ENCODE data around the gene PDHB.

Gene PDHB

DNA sequence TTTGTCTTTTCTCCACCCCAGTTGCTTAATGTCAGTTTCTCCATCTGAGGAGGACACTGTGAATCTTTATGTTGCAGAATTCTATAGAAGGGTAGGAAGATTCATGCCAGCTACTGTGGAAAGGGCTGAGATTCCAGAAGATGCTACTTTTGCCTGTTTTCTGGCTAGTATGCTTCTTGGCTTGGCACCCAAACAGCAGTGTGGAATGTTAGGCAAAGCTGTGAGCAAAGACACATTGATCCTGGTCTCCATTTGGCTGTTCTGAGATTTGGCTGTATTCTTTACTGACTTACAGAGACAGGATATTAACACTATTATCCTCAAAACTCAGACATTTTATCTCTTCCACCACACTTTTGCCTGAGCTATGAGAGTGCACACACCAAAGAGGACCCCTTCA lies 39.3 kb downstream of the PDHB start:
- no peak for DNase-seq

DNA sequence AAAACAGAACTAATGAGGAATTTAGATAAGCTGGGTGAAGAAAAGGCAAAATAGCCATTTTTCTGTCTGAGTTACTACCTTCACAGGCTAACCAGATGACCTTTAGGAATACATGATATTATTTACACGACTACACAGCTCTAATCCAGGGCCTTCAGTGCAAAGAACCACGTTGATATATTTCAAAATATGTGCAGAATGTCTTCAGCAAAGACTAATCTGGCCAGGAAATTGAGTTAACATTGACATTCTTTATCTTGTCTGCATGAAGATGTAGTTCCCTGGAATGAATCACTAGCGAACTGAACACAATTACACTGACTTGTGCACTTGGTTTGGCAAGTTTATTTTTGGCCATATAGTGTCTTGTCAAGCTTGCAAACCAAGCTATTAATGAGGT lies 41.5 kb downstream of the PDHB start:
- DNase-seq, result no peak

DNA sequence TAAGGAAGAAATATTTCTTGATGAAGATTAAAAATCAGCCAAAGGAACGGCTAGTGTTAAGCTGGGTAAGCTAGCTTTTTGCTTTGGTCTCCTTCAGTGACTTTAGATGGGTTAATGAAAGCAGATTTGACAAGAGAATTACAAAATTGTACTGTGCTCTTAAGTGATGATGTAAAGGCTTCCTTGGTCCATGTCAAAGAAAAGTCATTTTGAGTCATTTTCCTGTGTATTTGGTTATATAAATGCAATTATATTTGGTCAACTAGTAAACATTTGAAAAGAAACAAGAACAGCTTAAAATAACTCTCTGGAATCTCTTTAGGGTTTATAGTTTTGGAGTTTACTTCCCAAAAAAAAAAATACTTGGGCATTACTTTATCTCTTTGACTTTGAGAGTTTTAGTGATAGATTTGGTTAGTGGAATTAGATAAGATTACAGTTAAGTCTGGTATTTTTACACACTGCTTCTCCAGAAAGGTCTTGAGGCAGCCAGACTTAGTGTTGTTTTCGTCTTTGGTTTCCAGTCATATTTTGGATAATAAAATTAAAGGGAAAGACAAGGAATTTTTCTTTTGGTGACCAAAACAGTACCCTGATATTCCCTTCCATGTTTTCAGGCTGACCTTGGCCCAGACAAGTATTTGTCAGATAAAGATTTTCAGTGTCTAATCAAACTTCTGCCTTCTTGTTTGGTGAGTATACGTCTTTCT lies 42.3 kb downstream of the PDHB start:
- no peak for DNase-seq

DNA sequence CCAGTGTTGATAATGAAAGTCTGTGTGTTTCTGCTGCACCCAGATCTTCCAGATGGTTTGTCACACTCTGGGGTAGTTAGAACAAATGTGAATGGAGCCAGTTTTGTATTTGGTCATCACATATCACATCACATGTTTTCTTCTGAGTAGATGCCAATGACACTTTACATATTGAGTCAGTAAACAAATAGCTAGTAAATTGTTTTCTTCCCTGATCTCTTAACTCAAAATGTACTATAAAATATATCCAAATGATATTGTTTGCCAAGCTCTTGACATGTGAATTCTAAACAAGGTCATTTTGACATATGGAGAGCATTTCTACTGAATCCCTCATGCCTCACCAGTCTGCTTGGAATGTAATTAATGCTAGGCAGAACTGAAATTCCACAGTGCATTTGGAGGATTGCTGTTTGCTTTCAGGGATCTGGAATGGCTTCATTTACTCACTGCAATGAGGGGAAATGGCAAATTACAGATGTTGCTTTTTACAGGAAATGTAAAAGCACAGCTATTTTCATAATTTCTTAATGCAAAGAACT lies 45.0 kb downstream of the PDHB start:
- no peak for DNase-seq

DNA sequence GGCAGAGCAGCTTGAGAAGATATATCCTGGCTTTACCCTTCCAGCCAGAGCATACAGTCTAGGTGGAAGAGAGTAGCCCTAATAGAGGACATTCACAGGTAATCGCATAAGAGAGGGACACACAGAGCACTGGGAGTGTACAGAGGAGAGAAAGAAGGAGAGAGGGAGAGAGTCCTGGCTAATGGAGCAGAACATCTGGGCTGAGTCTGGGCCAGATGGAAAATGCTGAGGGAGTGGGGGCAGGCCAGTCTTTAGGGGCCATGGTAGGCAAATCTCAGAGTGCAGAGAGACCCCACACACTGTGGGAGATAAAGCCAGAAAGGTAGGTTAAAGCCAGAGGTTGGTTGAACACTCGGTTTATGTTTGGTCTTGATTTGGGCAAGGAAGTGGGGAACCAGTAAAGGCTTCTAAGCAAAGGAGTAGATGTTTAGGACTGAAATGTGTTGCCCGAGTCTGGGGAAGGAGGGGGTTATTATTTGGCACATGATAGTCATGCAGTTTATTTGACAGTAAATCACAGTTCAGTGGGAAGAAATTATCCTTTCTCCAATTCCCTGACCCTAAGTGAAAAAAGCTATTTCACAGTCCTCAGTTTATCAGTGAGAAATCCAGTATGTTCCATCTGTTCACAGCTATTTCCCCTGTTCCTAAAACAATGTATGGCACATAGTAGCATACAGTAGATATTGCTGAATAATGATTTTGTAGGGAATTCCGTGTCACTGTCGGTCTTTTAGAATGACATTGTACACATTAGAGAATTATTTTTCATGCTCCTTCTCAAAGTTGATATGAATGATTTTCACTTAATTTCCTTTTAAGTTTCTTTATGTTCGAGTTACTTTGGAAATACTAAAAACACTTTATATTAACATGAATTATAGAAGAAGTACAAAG lies 45.7 kb downstream of the PDHB start:
- DNase-seq, result no peak

DNA sequence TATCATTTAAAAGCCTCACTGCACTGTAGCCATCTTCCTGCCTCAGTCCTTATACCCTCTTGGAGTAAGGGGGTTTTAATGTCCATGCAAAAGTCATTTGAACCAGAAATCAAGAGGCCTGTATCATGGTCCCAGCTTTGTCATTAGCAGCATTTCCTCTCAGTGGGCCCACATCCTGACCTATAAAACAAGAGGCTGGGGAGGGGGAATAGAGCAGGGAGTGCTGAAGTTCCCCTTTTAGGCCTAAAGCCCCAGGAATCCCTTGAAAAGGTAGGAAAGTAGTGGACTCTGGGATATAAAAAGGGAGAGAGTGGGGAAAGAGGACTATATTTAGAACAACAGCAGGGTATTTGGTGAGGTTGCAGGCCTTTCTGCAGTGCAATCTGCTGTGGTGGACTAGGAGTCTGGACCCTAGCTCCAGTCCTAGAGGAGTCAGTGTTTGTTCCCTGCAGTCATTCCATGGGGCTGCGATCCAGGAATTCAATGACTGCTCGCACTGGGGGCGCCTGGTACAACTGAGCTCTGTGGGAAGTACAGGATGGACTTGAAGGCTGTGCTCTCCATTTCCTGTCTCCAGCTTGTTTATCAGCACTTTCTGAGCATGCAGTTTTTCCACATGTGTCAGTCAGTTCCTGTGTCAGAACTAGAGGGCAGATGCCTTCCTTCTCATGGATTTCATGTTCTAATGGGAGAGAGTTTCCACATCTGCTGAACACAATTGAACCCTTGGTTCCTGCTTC lies 46.8 kb downstream of the PDHB start:
- no peak for DNase-seq

DNA sequence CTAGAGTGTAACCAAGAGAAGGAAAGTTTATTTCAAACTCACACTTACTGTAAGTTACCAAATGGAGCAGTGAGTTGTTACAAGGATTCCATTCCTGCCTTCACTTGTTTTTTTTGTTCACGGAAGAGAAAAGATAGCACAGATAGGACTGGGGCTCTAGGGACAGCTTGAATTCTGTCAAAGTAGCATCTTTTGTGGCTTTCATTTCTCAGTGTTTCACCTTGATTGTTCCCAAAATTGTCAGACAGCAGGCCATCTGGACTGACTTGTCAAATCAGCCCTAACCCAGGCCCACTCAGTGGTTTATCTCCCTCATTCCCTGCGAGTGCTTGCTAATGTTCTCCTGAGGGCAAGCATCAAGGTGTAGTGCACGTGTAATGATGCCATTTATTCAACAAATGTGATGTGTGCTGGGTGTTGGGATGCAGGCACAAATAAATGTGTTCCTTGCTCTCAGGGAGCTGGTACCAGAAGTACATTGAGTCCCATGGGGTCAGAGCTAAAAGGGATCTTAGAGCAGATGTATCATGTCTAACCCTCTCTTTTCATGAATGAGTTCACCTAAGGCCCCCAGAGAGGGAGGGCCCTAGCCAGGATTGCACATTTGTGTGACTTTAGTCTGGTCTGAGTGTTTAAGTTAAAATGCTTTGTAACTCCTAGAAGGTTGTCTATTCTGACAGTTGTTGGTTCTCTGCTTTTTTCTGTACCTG lies 49.1 kb downstream of the PDHB start:
- DNase-seq, result no peak

DNA sequence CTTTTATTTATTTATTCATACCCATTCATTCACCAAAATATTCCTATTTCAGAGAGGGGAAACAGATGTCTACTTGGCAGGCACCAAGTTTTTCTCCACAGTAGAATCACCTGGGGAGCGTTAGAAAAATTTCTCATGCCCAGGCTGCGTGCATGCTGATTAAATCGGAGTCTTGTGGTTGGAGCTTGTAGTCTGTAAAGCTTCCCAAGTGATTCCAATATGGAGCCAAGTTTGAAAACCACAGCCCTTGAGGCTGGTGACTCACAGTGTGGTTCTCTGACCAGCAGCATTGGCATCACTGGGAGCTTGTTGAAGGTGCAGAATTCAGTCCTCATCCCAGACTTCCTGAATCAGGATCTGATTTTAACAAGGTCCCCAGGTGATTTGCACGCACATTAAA lies 49.7 kb downstream of the PDHB start:
- no peak for DNase-seq

DNA sequence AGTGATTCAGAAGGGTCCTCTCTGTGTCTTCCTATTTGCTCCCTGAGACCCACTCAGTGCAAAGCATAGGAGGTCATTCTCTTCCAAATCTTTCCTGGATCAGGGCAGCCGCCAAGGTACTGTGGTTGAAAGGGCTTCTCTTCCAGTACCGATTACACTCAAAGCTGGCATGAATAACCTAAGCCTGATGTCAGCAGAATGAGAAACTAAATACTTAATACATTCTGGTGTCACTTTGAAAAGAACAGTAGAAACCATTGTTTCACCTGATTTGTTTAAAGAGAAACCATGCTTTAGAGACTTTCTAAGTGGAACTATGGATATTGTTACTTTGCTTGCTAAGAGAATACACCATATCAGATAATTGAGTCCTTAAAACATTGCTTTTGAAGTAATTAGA lies 50.2 kb downstream of the PDHB start:
- no peak for DNase-seq

DNA sequence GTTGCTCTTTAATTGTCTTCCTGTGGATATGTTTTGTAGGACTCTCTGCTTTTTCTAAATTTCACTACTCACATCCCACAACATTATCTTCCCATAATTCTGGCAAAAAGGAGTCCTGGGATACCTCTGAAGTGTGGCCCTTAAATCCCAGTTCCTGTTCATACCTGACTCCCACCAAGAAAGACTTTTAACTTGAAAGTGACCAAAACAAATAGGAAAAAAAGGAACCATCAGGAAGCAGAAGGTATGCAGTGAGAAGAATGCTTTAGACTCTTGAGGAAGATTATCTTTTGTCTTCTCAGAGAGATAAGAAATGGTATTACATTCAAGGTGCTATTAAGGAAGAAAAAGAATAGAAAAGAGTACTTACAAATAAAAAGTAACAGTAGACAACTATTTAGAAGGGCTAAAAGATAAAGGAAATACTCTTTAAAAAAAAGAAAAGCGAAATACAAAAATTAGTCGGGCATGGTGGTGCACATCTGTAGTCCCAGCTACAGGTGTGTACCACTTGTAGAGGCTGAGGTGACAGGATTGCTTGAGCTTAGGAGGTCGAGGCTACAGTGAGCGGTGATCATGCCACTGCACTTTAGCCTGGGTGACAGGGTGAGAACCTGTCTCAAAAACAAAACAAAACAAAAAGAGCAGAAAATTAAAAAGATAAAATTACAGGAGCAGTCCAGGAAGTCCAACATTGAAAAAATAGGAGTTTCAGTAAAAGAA lies 54.1 kb downstream of the PDHB start:
- no peak for DNase-seq

DNA sequence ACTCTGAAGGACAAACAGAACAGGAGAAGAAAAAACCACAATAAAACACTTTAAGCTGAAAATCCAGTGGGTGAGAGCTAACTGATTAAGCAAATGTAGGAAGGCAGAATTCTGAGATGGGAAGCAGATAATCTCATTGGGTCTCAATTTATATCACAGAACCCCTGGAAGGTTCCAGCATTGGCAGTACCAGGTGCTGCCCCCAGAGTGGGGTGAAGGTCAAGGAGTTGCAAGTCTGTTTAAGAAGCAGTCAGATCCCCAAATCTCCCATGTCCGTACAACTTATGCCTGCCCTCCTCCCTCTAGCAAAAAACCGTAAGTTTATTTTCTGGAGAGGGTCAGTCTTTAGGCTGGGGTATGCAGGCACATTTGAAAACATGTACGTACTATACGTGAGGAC lies 55.9 kb downstream of the PDHB start:
- no peak for DNase-seq

Data from activated T-cell treated with anti-CD3 and anti-CD28 coated beads, Interleukin-2, amount 50 U/mL, for 1 hour (primary cell).